SJCRH30 (cell line): ENCODE results near the gene TEN1. TPM values are rescaled to one million over a fixed set of nuclear protein-coding genes. Genes with fewer than 3 reads are reported as not detected.
A peak's percentile ranks its signal among the peaks of the same experiment; 100 is the strongest.

ENCODE experiments used
- DNase-seq, 2 experiments: peaks; one replicate each; pipeline ENCODE4 v3.0.0-alpha.2; 2015 to 2020
- H3K27ac ChIP-seq: fragments of 250-450 bp; sonication (Bioruptor Pico); 2 replicates; pipeline ENCODE4 v1.5.1; 2020; ENCODE audit warnings: mild to moderate bottlenecking, moderate library complexity
- H3K27me3 ChIP-seq: fragments of 250-450 bp; sonication (Bioruptor Pico); 2 replicates; pipeline ENCODE4 v1.5.1; 2020; ENCODE audit warnings: mild to moderate bottlenecking, moderate library complexity
- H3K36me3 ChIP-seq: fragments of 250-450 bp; sonication (Bioruptor Pico); 2 replicates; pipeline ENCODE4 v1.5.1; 2020; ENCODE audit warnings: mild to moderate bottlenecking, moderate library complexity
- H3K4me1 ChIP-seq: fragments of 250-450 bp; sonication (Bioruptor Pico); 2 replicates; pipeline ENCODE4 v1.5.1; 2020; ENCODE audit warnings: mild to moderate bottlenecking, moderate library complexity
- H3K4me3 ChIP-seq: fragments of 250-450 bp; sonication (Bioruptor Pico); 2 replicates; pipeline ENCODE4 v1.5.1; 2020; ENCODE audit warnings: mild to moderate bottlenecking, moderate library complexity
- H3K9me3 ChIP-seq: fragments of 250-450 bp; sonication (Bioruptor Pico); replicated peaks from 2 replicates; pipeline ENCODE4 v1.5.1; 2020; ENCODE audit warnings: mild to moderate bottlenecking, moderate library complexity
- total RNA-seq: library from RNA; depleted of rRNA; stranded (reverse); fragments of >200 nt; shearing (Covaris generic); gene quantifications from 2 replicates; pipeline ENCODE4 v1.2.3, GENCODE V29; 2014; rRNA removed

Gene TEN1, protein sequence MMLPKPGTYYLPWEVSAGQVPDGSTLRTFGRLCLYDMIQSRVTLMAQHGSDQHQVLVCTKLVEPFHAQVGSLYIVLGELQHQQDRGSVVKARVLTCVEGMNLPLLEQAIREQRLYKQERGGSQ
- total RNA-seq, result 11.8 and 17.7 TPM in 2 replicates

DNA sequence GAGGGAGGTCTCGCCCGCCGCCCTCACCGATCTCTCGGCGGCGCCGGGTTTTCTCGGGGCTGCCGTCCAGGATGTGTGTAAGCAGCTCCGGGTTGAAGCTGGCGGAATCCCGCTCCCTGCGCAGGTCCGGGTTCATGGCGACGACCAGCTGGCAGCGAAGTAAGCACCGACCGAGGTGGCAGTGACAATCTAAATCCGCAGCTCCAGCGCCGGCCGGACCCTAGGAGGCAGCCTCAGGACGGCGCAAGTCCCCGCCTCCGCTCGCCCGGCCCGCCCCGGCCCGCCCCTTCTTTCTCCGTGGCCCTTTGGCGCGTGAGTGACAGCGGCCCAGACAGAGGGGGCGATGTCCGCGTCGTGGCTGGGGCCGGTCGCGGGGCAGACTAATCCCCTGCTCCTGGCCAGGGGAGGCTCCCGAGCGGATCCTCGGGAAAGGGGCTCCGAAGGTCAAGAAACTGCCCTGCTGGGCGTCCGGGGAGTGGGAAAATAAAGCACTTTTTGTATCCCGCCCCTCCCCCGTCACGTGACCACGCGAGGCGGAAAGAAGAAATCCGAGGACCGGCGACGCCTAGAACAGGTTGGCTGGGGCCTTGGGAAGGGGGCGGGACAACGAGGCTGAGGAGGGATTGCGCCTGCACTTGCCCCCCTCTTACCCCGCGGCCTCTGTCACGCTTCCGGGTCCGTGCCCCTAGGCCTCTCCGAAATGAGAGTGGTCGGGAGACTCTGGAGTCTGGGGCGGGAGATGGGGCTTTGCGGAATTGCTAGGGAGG, at the start of gene TEN1, which contains the start of gene ACOX1:
TEN1 (plus strand) TSS at position 303 of the 767 bp plus-strand sequence. CDS start 6,953 bp downstream, outside the sequence.
ACOX1 (minus strand) TSS at position 229 of the 767 bp plus-strand sequence; CDS start at position 136, 93 bp downstream.
- Histone ChIP-seq H3K4me3 (peak within 1 kb of the TSS; percentile 85), H3K27me3 (no peaks in the 10 kb centered on the region), H3K27ac (peak within 1 kb of the TSS; percentile 95), H3K4me1 (peaks cover 3% of the 10 kb centered on the region), H3K9me3 (no peaks in the 10 kb centered on the region), H3K36me3 (no peaks in the 10 kb centered on the region)
- DNase-seq, result peak; percentile 100

DNA sequence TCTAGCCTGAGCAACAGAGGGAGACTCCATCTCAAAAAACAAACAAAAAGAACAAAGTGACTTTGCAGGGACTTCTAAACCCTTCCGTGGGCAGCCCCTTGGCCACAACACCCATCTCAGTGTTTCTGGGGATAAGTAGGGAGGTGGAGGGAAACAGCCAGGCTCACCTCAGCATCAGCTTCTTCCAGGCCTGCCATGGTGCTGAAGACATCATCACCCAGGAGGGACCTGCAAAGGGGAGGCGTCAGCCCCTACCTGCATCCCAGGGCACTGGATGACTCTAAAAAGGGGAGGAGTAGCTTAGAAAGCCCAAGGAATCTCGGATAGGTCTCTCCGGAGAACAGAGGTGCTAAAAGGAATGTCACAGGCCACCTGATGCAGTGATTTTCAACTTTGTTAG, 48.0 kb upstream of the TEN1 start:
- no peak overlapping the region for H3K4me3 ChIP-seq
- no peak for DNase-seq
- no peaks in the 10 kb centered on the region for H3K4me1 ChIP-seq
- 0 out of 2 replicates have a peak, but pooled peaks cover 6% of the 10 kb centered on the region for H3K36me3 ChIP-seq
- H3K27ac ChIP-seq, result no peak overlapping the region
- H3K9me3 ChIP-seq, result no peaks in the 10 kb centered on the region
- H3K27me3 ChIP-seq, result no peaks in the 10 kb centered on the region

DNA sequence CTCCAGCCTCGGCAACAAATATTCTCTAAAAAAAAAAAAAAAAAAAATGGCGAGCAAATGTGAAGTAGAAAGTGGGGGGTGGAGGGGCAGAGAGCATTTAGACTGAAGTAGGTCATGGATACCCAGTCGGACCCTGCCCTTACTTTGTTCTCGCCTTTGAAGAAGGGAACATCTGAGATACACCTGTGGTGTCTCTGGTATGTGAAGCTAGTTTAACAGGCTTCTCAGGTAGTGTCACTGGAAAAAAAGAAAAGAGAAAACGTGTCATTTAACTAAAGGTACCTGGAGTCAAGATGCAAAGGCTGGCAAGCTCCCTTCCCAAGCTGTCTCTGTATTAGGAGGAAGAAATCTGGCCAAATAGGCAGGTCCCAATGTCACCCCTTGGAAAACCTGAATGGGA, 46.2 kb upstream of the TEN1 start:
- Histone ChIP-seq H3K27me3 (no peaks in the 10 kb centered on the region), H3K27ac (no peak overlapping the region), H3K4me3 (no peak overlapping the region), H3K9me3 (no peaks in the 10 kb centered on the region), H3K4me1 (no peaks in the 10 kb centered on the region), H3K36me3 (0 out of 2 replicates have a peak, but pooled peaks cover 6% of the 10 kb centered on the region)
- no peak for DNase-seq

DNA sequence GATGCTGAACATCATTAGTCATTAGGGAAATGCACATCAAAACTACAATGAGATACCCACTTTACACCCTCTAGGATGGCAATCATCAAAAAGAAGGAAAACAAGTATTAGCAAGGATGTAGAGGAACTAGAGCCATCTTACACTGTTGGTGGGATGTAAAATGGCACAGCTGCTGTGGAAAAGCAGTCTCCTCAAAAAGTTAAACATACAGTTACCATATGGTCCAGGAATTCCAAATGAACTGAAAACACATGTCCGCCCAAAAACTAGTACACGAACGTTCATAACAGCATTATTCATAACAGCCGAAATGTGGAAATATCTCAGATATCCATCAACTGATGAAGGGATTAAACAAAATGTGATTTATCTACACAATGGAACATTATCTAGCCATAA, 45.2 kb upstream of the TEN1 start:
- H3K27ac ChIP-seq, result no peak overlapping the region
- no peaks in the 10 kb centered on the region for H3K4me1 ChIP-seq
- 0 out of 2 replicates have a peak, but pooled peaks cover 6% of the 10 kb centered on the region for H3K36me3 ChIP-seq
- H3K4me3 ChIP-seq, result no peak overlapping the region
- H3K9me3 ChIP-seq, result no peaks in the 10 kb centered on the region
- no peaks in the 10 kb centered on the region for H3K27me3 ChIP-seq
- DNase-seq, result no peak

DNA sequence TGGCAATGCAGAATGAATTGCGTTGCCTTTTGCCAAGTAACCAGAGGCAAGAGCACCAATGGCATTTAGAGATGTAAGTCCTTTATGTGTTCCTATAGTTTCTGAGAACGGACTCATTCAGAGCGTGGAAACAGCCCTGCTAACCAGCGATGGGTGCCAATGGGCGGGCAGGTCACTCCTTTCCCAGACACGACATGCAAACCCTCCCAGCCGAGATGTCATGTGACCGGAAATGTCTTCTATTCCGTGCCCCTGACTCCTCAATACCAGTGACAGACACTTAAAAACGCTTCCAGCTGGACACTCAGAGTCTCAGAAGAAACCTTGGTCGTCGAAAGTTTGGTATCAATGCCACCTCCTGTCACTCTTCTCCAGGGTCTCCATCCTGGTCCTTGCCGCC, 41.4 kb upstream of the TEN1 start:
- Histone ChIP-seq H3K4me1 (peaks cover 6% of the 10 kb centered on the region), H3K27me3 (no peaks in the 10 kb centered on the region)
- DNase-seq, result no peak

DNA sequence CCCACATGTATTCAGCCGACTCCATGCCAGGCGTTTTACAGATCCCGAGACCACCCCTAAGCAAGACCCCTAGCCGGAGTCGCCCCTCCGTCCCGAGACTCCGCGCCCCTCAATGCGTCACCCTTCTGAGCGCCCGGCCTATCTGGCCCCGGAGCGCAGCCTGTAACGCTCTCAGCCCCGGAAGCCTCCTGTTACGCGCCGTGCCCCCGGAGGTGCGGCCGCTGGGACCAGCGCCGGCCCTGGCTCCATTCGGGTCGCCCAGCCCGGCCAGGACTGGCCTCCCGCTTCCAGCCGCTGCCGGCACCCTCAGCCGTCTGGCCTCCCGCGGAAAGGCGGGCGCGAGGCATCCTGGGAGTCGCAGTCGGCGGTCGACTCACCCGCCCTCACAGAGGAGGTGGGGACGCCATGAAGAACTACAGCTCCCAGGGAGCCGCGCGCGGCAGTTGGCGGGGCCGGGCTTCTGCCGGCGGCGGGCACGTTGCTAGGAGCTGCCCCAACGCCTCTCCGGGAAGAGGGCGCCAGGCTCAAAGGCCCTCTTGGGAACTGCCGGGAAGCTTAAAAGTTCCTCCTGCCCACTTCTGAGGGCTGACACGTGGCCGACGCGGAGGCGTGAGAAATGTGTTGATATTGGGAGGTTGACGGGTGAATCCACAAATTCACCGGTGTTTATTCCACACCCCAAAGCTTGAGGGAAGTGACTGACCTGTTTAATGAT, 38.2 kb upstream of the TEN1 start, which contains the start of gene FBF1:
FBF1 (minus strand) TSS at position 316 of the 715 bp plus-strand sequence. CDS start 2,893 bp downstream, outside the sequence.
- Histone ChIP-seq H3K9me3 (no peaks in the 10 kb centered on the region), H3K27me3 (no peaks in the 10 kb centered on the region), H3K36me3 (no peaks in the 10 kb centered on the region), H3K4me3 (peak within 1 kb of the TSS; percentile 70), H3K27ac (peak within 1 kb of the TSS; percentile 56), H3K4me1 (peaks cover 13% of the 10 kb centered on the region)
- peak; percentile 98 for DNase-seq

More for the DNA sequence above, 41.4 kb upstream of the TEN1 start:
- H3K9me3 ChIP-seq, result no peaks in the 10 kb centered on the region
- H3K4me3 ChIP-seq, result no peak overlapping the region
- H3K36me3 ChIP-seq, result no peaks in the 10 kb centered on the region
- no peak overlapping the region for H3K27ac ChIP-seq

DNA sequence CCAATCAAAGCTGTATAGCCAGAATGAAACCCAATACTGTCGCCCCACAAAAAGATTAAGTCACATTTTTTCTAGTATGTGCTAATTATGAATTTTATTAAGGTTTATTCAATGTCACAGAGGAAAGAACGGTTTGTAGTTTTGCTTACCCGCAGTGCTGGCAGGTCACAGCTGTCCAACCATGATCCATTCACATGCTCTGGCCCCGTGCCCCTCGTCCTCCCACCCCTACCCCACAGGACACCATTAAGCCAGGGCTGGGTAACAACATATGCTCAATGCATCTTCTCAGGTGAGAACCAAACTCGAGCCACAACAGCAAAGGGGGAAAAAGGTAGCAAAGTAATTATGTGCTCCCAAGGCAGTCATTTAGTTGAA, 37.6 kb upstream of the TEN1 start:
- Histone ChIP-seq H3K9me3 (no peaks in the 10 kb centered on the region), H3K36me3 (peaks cover 5% of the 10 kb centered on the region; the same call in 1 of the 2 replicates), H3K27me3 (no peaks in the 10 kb centered on the region), H3K4me3 (peak overlapping the region; percentile 70), H3K27ac (peak overlapping the region; percentile 56), H3K4me1 (peaks cover 13% of the 10 kb centered on the region)
- peak; percentile 33 to 49 for DNase-seq

DNA sequence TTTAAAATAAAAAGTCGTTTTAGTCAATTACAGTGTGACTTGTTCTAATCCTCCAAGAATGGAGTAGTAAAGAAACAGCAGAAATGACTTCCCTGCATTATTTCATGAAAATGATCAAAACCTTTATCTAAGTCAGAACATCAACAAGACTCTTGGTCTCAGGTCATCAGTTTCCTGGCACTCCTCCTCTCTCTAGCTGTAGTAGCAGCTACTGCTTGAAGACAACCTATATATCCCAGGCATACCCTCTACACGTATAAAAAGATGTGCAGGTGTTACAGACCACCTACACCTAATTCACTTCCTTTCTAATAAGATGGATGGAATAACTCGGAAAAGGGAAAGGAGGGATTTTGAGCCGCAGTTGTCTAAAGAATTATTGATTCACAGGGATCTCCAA, 36.6 kb upstream of the TEN1 start:
- no peaks in the 10 kb centered on the region for H3K9me3 ChIP-seq
- peaks cover 13% of the 10 kb centered on the region for H3K4me1 ChIP-seq
- no peak for DNase-seq
- peaks cover 9% of the 10 kb centered on the region; the same call in 1 of the 2 replicates for H3K36me3 ChIP-seq
- H3K4me3 ChIP-seq, result no peak overlapping the region
- H3K27ac ChIP-seq, result no peak overlapping the region
- H3K27me3 ChIP-seq, result no peaks in the 10 kb centered on the region

DNA sequence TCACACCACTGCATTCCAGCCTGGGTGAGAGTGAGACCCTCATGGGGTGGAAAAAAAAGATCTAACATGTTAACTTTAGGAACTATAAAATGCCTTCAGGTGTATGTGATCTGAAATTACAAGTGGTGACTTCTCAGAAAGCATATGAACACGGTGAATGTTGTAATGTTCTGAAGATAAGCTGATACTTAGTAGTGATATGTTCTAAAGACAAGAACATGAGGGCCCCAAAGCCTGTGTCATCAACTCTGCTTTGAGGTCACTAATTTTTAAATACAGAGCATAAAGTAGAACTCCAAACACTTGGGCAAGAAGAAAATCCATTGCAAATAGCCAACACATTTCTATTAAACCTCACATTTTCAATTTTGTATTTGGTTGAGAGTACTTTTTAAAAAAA, 35.5 kb upstream of the TEN1 start:
- peaks cover 13% of the 10 kb centered on the region for H3K4me1 ChIP-seq
- no peaks in the 10 kb centered on the region for H3K27me3 ChIP-seq
- DNase-seq, result no peak
- no peak overlapping the region for H3K27ac ChIP-seq
- no peak overlapping the region for H3K4me3 ChIP-seq
- H3K9me3 ChIP-seq, result no peaks in the 10 kb centered on the region
- peaks cover 15% of the 10 kb centered on the region for H3K36me3 ChIP-seq

DNA sequence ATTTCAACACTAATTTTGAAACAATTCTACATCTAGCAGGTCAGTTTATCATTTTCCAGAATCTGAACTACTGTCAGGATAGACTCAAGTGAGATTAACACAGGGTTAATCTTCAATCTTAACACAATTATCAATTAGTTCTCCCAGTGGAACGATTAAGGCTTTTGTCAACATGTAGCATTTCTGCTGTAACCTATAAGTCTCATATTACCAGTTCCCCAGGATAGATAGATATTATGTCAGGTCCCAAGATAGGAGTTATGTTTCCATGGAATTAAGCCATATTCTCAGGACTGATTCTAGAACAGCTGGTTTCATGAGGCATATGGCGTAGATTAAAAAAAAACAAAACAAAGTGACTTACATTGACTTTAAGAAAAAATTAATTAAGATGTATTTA, 33.8 kb upstream of the TEN1 start:
- no peaks in the 10 kb centered on the region for H3K27me3 ChIP-seq
- H3K36me3 ChIP-seq, result peaks cover 26% of the 10 kb centered on the region
- no peak overlapping the region for H3K4me3 ChIP-seq
- H3K4me1 ChIP-seq, result peaks cover 18% of the 10 kb centered on the region
- DNase-seq, result peak in 1 of 2 experiments; percentile 61
- H3K27ac ChIP-seq, result no peak overlapping the region
- no peaks in the 10 kb centered on the region for H3K9me3 ChIP-seq

DNA sequence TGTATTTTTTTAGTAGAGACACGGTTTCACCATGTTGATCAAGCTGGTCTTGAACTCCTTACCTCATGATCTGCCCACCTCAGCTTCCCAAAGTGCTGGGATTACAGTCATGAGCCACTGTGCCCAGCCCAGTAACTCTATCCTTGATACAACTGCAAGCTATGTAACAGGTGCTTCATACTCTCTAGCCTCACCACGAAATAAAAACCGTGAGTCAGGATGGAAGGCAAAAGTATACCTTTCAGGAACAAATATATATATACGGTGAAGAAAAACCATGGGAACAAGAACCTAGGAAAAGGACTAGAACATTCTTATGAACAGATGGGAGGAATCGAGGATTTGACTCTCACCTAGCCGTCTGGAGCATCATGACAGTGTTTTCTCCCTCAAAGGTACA, 28.6 kb upstream of the TEN1 start:
- peaks cover 22% of the 10 kb centered on the region for H3K4me1 ChIP-seq
- peaks cover 45% of the 10 kb centered on the region for H3K36me3 ChIP-seq
- DNase-seq, result peak; percentile 19 to 58
- no peaks in the 10 kb centered on the region for H3K27me3 ChIP-seq
- no peaks in the 10 kb centered on the region for H3K9me3 ChIP-seq
- H3K4me3 ChIP-seq, result no peak overlapping the region
- peak overlapping the region; percentile 47 for H3K27ac ChIP-seq

DNA sequence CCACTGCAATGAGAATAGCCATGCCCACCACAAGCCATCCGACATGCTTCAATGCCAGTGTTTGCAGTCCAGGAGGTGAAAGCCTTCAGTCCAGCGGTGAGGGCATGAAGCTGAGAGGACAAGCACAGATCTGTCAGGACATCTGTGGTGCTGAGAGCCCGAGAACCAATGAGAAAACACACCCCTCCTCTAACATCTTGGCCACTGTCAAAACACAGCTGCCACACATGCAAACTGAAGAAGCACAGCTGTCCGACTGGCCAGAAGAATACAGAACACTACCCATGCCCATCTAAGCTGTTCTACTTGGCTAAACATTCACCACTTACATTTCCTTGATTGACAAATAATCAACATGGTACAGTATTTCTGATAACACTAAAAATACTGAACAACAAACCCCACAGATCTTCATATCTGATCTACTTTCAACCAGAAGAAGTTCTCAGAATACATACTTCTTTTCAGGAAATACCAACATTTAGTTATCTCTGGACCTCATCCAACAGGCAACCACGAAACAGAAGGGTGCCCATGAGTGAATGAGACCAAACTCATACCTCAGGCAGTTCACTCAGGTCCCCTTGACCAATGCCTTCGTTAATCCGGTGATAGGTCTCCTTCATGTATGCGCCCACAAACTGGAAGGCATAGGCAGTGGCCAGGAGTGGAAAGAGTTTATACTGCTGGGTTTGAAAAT, 28.0 kb upstream of the TEN1 start:
- H3K27me3 ChIP-seq, result no peaks in the 10 kb centered on the region
- peaks cover 20% of the 10 kb centered on the region for H3K4me1 ChIP-seq
- H3K4me3 ChIP-seq, result no peak overlapping the region
- H3K27ac ChIP-seq, result peak overlapping the region; percentile 47
- H3K36me3 ChIP-seq, result peaks cover 50% of the 10 kb centered on the region
- no peaks in the 10 kb centered on the region for H3K9me3 ChIP-seq
- peak; percentile 88 to 94 for DNase-seq

DNA sequence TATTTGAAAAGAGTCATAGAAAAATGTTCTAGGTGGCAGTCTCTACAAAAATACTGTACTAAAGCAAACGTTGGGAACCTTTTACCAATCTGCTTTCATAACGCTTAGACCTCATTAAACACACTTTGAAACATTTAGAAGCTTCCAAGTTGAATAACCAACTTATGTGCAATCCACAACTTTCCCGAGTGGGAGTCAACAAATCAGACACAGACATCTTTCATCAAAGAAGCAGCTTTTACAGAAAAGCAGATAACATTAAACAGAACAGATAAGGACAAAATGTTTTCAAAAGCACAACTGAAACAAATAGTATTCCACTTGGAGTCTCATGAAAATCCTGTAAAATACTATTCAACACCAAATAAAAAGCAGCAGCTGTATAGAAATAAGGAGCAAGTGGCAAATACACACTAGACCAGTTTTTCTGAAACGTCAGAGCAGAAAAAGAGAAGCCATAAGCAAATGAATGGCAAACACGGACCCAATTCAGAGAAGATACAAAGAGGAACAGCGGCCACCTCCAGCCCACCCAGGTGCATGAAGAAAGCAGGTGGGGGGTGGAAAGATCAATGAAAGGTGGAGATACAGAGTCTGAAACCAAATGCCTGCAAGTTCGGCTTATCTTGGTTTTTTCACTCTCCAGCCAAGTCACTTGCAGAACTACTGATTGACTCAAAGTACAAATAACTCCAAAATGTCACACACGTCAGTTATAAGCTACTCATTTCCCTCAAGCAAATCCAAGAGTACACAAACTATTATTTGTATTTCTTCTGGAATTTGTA, 19.8 kb upstream of the TEN1 start:
- no peaks in the 10 kb centered on the region for H3K27me3 ChIP-seq
- no peak overlapping the region for H3K4me3 ChIP-seq
- H3K27ac ChIP-seq, result no peak overlapping the region
- no peaks in the 10 kb centered on the region for H3K9me3 ChIP-seq
- no peak for DNase-seq
- peaks cover 21% of the 10 kb centered on the region for H3K36me3 ChIP-seq
- no peaks in the 10 kb centered on the region for H3K4me1 ChIP-seq
